ENCODE results near the gene PCBP4. TPM values are rescaled to one million over a fixed set of nuclear protein-coding genes. Genes with fewer than 3 reads are reported as not detected.

The PCBP4 gene
- total RNA-seq, 1 donor from 2014 or later: 60.6 TPM

DNA sequence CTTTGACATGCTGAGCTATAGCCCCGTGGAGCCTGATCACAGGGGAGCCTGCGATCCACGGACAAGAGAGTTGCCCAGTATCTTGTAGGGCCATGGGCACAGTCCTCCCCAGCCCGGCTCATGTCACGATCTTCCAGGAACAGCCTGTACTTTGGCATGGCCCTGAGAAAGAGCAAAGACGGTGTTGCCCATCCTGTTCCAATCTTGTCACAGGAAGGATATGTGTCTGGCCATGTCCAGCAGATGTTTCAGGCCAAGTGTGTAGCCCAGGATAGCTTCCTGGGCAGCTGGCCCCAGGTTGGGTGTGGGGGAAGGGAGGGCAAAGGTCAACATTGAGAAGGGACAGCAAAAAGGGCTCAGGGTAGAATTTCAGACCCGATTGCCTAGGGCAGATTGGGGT is 45.4 kb upstream of the PCBP4 start:
- Mint-ChIP-seq H3K4me3 (ENCODE audit: unreplicated experiment) (no peak overlapping the region), H3K27ac (ENCODE audit: unreplicated experiment) (peak overlapping the region; percentile 37), H3K4me1 (ENCODE audit: unreplicated experiment) (peaks cover 39% of the 10 kb centered on the region), H3K27me3 (ENCODE audit: unreplicated experiment) (peaks cover 3% of the 10 kb centered on the region), H3K36me3 (ENCODE audit: low read depth, unreplicated experiment) (no peaks in the 10 kb centered on the region), H3K9me3 (ENCODE audit: unreplicated experiment) (no peaks in the 10 kb centered on the region)
- TF ChIP-seq, protein P1, sequence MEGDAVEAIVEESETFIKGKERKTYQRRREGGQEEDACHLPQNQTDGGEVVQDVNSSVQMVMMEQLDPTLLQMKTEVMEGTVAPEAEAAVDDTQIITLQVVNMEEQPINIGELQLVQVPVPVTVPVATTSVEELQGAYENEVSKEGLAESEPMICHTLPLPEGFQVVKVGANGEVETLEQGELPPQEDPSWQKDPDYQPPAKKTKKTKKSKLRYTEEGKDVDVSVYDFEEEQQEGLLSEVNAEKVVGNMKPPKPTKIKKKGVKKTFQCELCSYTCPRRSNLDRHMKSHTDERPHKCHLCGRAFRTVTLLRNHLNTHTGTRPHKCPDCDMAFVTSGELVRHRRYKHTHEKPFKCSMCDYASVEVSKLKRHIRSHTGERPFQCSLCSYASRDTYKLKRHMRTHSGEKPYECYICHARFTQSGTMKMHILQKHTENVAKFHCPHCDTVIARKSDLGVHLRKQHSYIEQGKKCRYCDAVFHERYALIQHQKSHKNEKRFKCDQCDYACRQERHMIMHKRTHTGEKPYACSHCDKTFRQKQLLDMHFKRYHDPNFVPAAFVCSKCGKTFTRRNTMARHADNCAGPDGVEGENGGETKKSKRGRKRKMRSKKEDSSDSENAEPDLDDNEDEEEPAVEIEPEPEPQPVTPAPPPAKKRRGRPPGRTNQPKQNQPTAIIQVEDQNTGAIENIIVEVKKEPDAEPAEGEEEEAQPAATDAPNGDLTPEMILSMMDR (IDR thresholded peaks at IDR 0.05; ENCODE audit: unreplicated experiment): no peak
- DNase-seq (ENCODE audit: low spot score): no peak

DNA sequence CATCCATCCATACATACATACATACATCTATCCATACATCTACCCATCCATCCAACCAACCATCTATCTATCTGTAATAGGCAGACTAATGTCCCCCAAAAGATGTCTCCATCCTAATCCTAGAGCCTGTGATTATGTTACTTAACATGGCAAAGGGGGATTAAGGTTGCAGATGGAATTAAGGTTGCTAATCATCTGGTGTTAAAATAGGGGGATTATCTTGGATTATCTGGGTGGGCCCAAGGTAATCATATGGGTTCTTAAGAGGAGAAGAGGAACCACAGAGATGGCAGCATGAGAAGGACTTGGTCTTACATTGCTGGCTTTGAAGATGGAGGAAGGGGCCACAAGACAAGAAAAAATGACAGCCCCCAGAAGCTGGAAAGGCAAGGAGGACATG is 43.2 kb upstream of the PCBP4 start:
- Mint-ChIP-seq H3K27me3 (ENCODE audit: unreplicated experiment) (peaks cover 6% of the 10 kb centered on the region), H3K4me1 (ENCODE audit: unreplicated experiment) (peaks cover 40% of the 10 kb centered on the region), H3K4me3 (ENCODE audit: unreplicated experiment) (no peak overlapping the region), H3K9me3 (ENCODE audit: unreplicated experiment) (no peaks in the 10 kb centered on the region), H3K36me3 (ENCODE audit: low read depth, unreplicated experiment) (no peaks in the 10 kb centered on the region), H3K27ac (ENCODE audit: unreplicated experiment) (no peak overlapping the region)
- TF ChIP-seq, protein P1 (IDR thresholded peaks at IDR 0.05; ENCODE audit: unreplicated experiment): no peak
- DNase-seq (ENCODE audit: low spot score): no peak

DNA sequence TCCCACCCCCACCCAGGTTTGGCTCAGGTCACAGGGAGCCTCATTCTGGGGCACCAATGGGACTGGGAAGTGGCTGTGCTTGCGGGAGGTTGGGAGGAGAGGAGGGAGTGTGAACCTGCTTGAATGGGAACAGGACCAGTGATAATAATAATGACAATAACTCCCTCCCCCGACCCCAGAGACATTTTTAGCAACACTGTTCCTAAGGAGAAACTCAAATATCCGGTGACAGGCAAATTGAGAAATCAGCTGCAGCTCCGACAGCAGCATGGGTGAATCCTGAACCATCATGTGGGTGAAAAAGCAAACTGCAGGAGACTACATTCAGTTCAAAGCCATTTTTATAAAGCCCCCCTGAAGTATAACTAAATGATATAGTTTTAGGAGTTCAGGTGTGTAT is 40.0 kb upstream of the PCBP4 start:
- Mint-ChIP-seq H3K27ac (ENCODE audit: unreplicated experiment) (no peak overlapping the region), H3K27me3 (ENCODE audit: unreplicated experiment) (peaks cover 7% of the 10 kb centered on the region), H3K9me3 (ENCODE audit: unreplicated experiment) (no peaks in the 10 kb centered on the region), H3K4me3 (ENCODE audit: unreplicated experiment) (no peak overlapping the region), H3K4me1 (ENCODE audit: unreplicated experiment) (peaks cover 18% of the 10 kb centered on the region), H3K36me3 (ENCODE audit: low read depth, unreplicated experiment) (no peaks in the 10 kb centered on the region)
- TF ChIP-seq, protein P1 (IDR thresholded peaks at IDR 0.05; ENCODE audit: unreplicated experiment): no peak
- no peak for DNase-seq (ENCODE audit: low spot score)

DNA sequence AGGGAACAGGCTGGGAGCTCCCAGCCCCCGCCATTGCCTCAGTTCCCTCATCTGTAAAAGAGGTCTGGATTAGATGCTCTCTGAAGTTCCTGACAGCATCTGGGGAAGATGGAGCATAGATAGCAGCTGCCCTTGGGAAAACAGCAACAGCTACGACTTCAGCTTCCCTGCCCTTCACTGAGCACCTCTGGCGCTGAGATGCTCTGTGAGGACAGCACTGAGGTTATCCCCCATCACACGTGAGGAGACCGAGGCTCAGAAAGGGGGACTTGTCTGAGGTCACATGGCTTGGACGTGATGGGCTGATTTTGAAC is 39.5 kb upstream of the PCBP4 start:
- TF ChIP-seq, protein P1 (IDR thresholded peaks at IDR 0.05; ENCODE audit: unreplicated experiment): no peak
- no peaks in the 10 kb centered on the region for H3K36me3 Mint-ChIP-seq (ENCODE audit: low read depth, unreplicated experiment)
- H3K27ac Mint-ChIP-seq (ENCODE audit: unreplicated experiment): no peak overlapping the region
- DNase-seq (ENCODE audit: low spot score): no peak
- no peaks in the 10 kb centered on the region for H3K9me3 Mint-ChIP-seq (ENCODE audit: unreplicated experiment)
- peaks cover 17% of the 10 kb centered on the region for H3K4me1 Mint-ChIP-seq (ENCODE audit: unreplicated experiment)
- peaks cover 11% of the 10 kb centered on the region for H3K27me3 Mint-ChIP-seq (ENCODE audit: unreplicated experiment)
- H3K4me3 Mint-ChIP-seq (ENCODE audit: unreplicated experiment): no peak overlapping the region

DNA sequence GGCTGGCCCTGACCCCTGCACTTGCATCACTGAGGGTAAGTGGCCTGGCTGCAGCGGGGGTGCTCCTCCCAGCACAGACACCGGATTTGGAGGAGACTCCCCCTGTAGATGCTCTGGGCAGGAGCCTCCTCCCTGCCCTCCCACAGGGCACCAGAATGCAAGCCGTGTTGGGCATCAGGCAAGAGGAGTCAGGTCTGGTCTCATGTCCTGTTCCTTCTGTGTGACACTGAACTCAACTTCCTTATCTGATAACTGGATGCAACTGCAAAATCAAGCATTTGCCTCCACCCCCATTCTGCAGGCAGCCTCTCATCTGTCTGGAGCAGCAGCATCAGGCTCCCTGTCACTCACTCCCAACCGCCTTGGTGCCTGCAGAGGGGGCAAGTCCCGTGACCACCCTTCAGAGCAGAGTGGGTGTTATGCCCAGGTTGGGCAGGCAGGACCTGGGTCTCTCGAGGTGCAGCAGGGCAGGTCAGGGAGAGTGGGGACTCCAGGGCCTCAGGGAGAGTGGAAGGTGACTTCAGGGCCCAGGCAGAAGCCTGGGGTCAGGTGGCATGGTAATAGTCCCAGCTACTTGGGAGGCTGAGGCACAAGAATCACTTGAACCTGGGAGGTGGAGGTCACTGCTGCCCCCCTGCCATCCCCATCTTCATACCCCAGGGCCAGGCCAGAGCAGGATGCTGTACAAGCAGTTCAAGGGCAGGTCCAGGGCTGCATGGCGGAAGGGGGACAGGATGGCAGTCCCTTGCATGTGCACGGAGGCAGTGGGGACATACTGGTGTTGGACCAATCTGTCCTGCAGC is 39.0 kb upstream of the PCBP4 start:
- TF ChIP-seq, protein P1 (IDR thresholded peaks at IDR 0.05; ENCODE audit: unreplicated experiment): no peak
- peaks cover 12% of the 10 kb centered on the region for H3K27me3 Mint-ChIP-seq (ENCODE audit: unreplicated experiment)
- no peak overlapping the region for H3K27ac Mint-ChIP-seq (ENCODE audit: unreplicated experiment)
- DNase-seq (ENCODE audit: low spot score): no peak
- H3K4me3 Mint-ChIP-seq (ENCODE audit: unreplicated experiment): no peak overlapping the region
- H3K4me1 Mint-ChIP-seq (ENCODE audit: unreplicated experiment): peaks cover 17% of the 10 kb centered on the region
- no peaks in the 10 kb centered on the region for H3K9me3 Mint-ChIP-seq (ENCODE audit: unreplicated experiment)
- H3K36me3 Mint-ChIP-seq (ENCODE audit: low read depth, unreplicated experiment): no peaks in the 10 kb centered on the region

All from endothelial cell (in vitro differentiated cells).